ENCODE results near the gene NELFA. TPM values are rescaled to one million over a fixed set of nuclear protein-coding genes. Genes with fewer than 3 reads are reported as not detected.

The NELFA gene
- polyA plus RNA-seq (ENCODE audit: insufficient read length in 4 of 4): 10 to 100 TPM; 25.7 to 50.3 (median 43.9) TPM

GRCh38 chr4:2008921-2009650 is at the start of gene NELFA:
Gene NELFA, minus strand, starts transcription at chr4:2008974. Its CDS starts 15 bp downstream, at chr4:2008959.
- DNase-seq (ENCODE audit: low read depth in 4 of 4, low spot score in 2 of 4): peak; percentile 90 to 94 (median 92)

- DNase-seq (ENCODE audit: low read depth in 4 of 4, low spot score in 2 of 4): no peak
Measured at GRCh38 chr4:2057382-2058065, 48.8 kb upstream of the NELFA start.

- DNase-seq (ENCODE audit: low read depth in 4 of 4, low spot score in 2 of 4): no peak
Measured at GRCh38 chr4:2054217-2054616, 45.4 kb upstream of the NELFA start.

- no peak for DNase-seq (ENCODE audit: low read depth in 4 of 4, low spot score in 2 of 4)
Measured at GRCh38 chr4:2051086-2051485, 42.3 kb upstream of the NELFA start.

GRCh38 chr4:2049811-2050210 is 41.0 kb upstream of the NELFA start:
- no peak for DNase-seq (ENCODE audit: low read depth in 4 of 4, low spot score in 2 of 4)

GRCh38 chr4:2049381-2049780 is 40.6 kb upstream of the NELFA start:
- DNase-seq (ENCODE audit: low read depth in 4 of 4, low spot score in 2 of 4): no peak

- DNase-seq (ENCODE audit: low read depth in 4 of 4, low spot score in 2 of 4): no peak
Measured at GRCh38 chr4:2048831-2049230, 40.1 kb upstream of the NELFA start.

- DNase-seq (ENCODE audit: low read depth in 4 of 4, low spot score in 2 of 4): no peak
Measured at GRCh38 chr4:2047781-2048581, 39.2 kb upstream of the NELFA start.

- no peak for DNase-seq (ENCODE audit: low read depth in 4 of 4, low spot score in 2 of 4)
Measured at GRCh38 chr4:2047031-2047660, 38.4 kb upstream of the NELFA start.

GRCh38 chr4:2046031-2046961 is 37.5 kb upstream of the NELFA start:
- no peak for DNase-seq (ENCODE audit: low read depth in 4 of 4, low spot score in 2 of 4)

- DNase-seq (ENCODE audit: low read depth in 4 of 4, low spot score in 2 of 4): no peak
Measured at GRCh38 chr4:2045518-2045951, 36.8 kb upstream of the NELFA start.

- DNase-seq (ENCODE audit: low read depth in 4 of 4, low spot score in 2 of 4): no peak
Measured at GRCh38 chr4:2044542-2045517, 36.1 kb upstream of the NELFA start.

GRCh38 chr4:2044119-2044485 is 35.3 kb upstream of the NELFA start:
- DNase-seq (ENCODE audit: low read depth in 4 of 4, low spot score in 2 of 4): no peak

GRCh38 chr4:2043396-2044118 is 34.8 kb upstream of the NELFA start:
- no peak for DNase-seq (ENCODE audit: low read depth in 4 of 4, low spot score in 2 of 4)

- no peak for DNase-seq (ENCODE audit: low read depth in 4 of 4, low spot score in 2 of 4)
Measured at GRCh38 chr4:2042947-2043395, 34.2 kb upstream of the NELFA start.

GRCh38 chr4:2042204-2042946 is 33.6 kb upstream of the NELFA start:
- no peak for DNase-seq (ENCODE audit: low read depth in 4 of 4, low spot score in 2 of 4)

All from left renal cortex interstitium (tissue), 4 donors.